ENCODE data around the gene MGAM2. TPM values are rescaled to one million over a fixed set of nuclear protein-coding genes. Genes with fewer than 3 reads are reported as not detected.

Gene MGAM2
- total and polyA plus RNA-seq, 7 donors: 0.03 to 0.06 TPM; not detected in 5

DNA sequence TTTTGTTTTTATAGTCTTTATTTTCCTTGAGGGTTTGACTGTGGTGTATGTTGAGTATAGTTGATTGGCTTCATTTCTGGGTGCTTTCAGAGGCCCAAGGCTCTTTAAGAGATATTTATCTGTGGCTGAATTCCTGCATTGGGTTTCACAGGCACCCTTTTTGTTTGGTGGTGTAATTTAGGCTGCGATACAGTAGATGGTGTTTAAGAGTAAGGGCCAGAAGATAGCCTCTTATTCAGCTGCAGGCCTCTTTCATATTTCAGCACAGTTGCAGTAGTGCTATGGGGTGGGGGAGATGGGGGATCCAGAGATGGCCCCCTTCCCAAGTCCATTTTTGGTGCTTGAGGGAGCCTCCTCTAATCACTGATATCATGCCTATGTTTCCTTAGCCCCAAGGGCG lies 69.7 kb downstream of the MGAM2 start:
- Histone ChIP-seq H3K36me3 (ENCODE audit: insufficient read depth in 1 of 2, low read depth in 1 of 2) (no peaks in the 10 kb centered on the region), H3K4me3 (no peak overlapping the region), H3K4me1 (no peaks in the 10 kb centered on the region), H3K27me3 (ENCODE audit: insufficient read depth in 3 of 3, low read length in 2 of 3) (no peaks in the 10 kb centered on the region), H3K9me3 (no peaks in the 10 kb centered on the region), H3K27ac (no peak overlapping the region)
- intact Hi-C loops (cut with DNase I): no loop called here
- no peak for DNase-seq
- 80 to 85% (median 82%) methylated on average over 2 of the region's 2 CpGs for WGBS, 3 donors
- no peak for TF ChIP-seq CTCF (IDR thresholded peaks at IDR 0.05)
- no peak for ATAC-seq

GRCh38 chr7:142181966-142182365 lies 70.4 kb downstream of the MGAM2 start:
- intact Hi-C loops (cut with DNase I): no loop called here
- no peaks in the 10 kb centered on the region for H3K4me1 ChIP-seq
- H3K27me3 ChIP-seq (ENCODE audit: insufficient read depth in 3 of 3, low read length in 2 of 3): no peaks in the 10 kb centered on the region
- DNase-seq (no peak), ATAC-seq (no peak)
- H3K36me3 ChIP-seq (ENCODE audit: insufficient read depth in 1 of 2, low read depth in 1 of 2): no peaks in the 10 kb centered on the region
- 69 to 83% (median 83%) methylated on average over 1 of the region's 1 CpG for WGBS, 3 donors
- no peak overlapping the region for H3K27ac ChIP-seq
- H3K9me3 ChIP-seq: no peaks in the 10 kb centered on the region
- no peak overlapping the region for H3K4me3 ChIP-seq
- TF ChIP-seq CTCF (IDR thresholded peaks at IDR 0.05): no peak

- no peaks in the 10 kb centered on the region for H3K4me1 ChIP-seq
Observed at GRCh38 chr7:142185069-142185468, 73.6 kb downstream of the MGAM2 start.

GRCh38 chr7:142185801-142186200 lies 74.3 kb downstream of the MGAM2 start:
- no peaks in the 10 kb centered on the region for H3K27me3 ChIP-seq (ENCODE audit: insufficient read depth in 3 of 3, low read length in 2 of 3)
- WGBS, 3 donors: 58 to 65% (median 63%) methylated on average over 5 of the region's 5 CpGs
- ATAC-seq: no peak
- no peaks in the 10 kb centered on the region for H3K36me3 ChIP-seq (ENCODE audit: insufficient read depth in 1 of 2, low read depth in 1 of 2)
- no peak for TF ChIP-seq CTCF (IDR thresholded peaks at IDR 0.05)
- no peak overlapping the region for H3K4me3 ChIP-seq
- H3K27ac ChIP-seq: no peak overlapping the region
- H3K4me1 ChIP-seq: no peaks in the 10 kb centered on the region
- DNase-seq: no peak
- H3K9me3 ChIP-seq: no peaks in the 10 kb centered on the region
- intact Hi-C loops (cut with DNase I): loop anchor here in 1 of 2 donors (5.0 kb wide), 1 partner anchor 208 kb away; no protein-coding TSS in a partner anchor

More at GRCh38 chr7:142185069-142185468, 73.6 kb downstream of the MGAM2 start:
- H3K27ac ChIP-seq: no peak overlapping the region
- intact Hi-C loops (cut with DNase I): loop anchor here in 1 of 2 donors (5.0 kb wide), 1 partner anchor 208 kb away; no protein-coding TSS in a partner anchor
- H3K4me3 ChIP-seq: no peak overlapping the region
- no peak for ATAC-seq
- DNase-seq: no peak
- WGBS, 3 donors: 68 to 70% (median 69%) methylated on average over 3 of the region's 3 CpGs
- H3K9me3 ChIP-seq: no peaks in the 10 kb centered on the region
- TF ChIP-seq CTCF (IDR thresholded peaks at IDR 0.05): no peak
- no peaks in the 10 kb centered on the region for H3K27me3 ChIP-seq (ENCODE audit: insufficient read depth in 3 of 3, low read length in 2 of 3)
- no peaks in the 10 kb centered on the region for H3K36me3 ChIP-seq (ENCODE audit: insufficient read depth in 1 of 2, low read depth in 1 of 2)

GRCh38 chr7:142188154-142188553 lies 76.6 kb downstream of the MGAM2 start:
- Histone ChIP-seq H3K4me3 (no peak overlapping the region), H3K27me3 (ENCODE audit: insufficient read depth in 3 of 3, low read length in 2 of 3) (no peaks in the 10 kb centered on the region), H3K9me3 (no peaks in the 10 kb centered on the region), H3K27ac (no peak overlapping the region), H3K36me3 (ENCODE audit: insufficient read depth in 1 of 2, low read depth in 1 of 2) (no peaks in the 10 kb centered on the region), H3K4me1 (no peaks in the 10 kb centered on the region)
- intact Hi-C loops (cut with DNase I): loop anchor here in 1 of 2 donors (5.0 kb wide), 1 partner anchor 211 kb away; no protein-coding TSS in a partner anchor
- TF ChIP-seq CTCF (IDR thresholded peaks at IDR 0.05): no peak
- 37 to 41% (median 37%) methylated on average over 2 of the region's 2 CpGs for WGBS, 3 donors
- ATAC-seq (no peak), DNase-seq (no peak)
